Sigmoid colon (tissue), 4 donors: ENCODE results near the gene PGAP1.

Experiments used
- CTCF ChIP-seq, 4 experiments: fragments of 450-650 bp in 3 of 4; fragments of 200-600 bp in 1 of 4; IDR thresholded peaks; one replicate each; pipeline ENCODE4 v1.5.1; 2016 to 2019; ENCODE audit warnings: antibody characterized with exemption in 4 of 4, mild to moderate bottlenecking in 3 of 4, moderate library complexity in 2 of 4
- EP300 ChIP-seq, 4 donors: sonication (generic); formaldehyde crosslinking; IDR thresholded peaks; one replicate each; pipeline ENCODE4 v1.6.1; 2017; ENCODE audit warnings: antibody characterized with exemption in 4 of 4
- POLR2A ChIP-seq, 2 donors: fragments of 450-650 bp; IDR thresholded peaks; one replicate each; pipeline ENCODE4 v1.6.1; 2016; ENCODE audit warnings: antibody characterized with exemption in 2 of 2, mild to moderate bottlenecking in 2 of 2, moderate library complexity in 2 of 2
- POLR2AphosphoS5 ChIP-seq, 4 donors: sonication (generic); formaldehyde crosslinking; IDR thresholded peaks; one replicate each; pipeline ENCODE4 v1.6.1; 2017; ENCODE audit warnings: antibody characterized with exemption in 4 of 4

- TF ChIP-seq POLR2AphosphoS5 (IDR thresholded peaks at IDR 0.05): no peak
- no peak for TF ChIP-seq CTCF (IDR thresholded peaks at IDR 0.05)
- TF ChIP-seq EP300 (IDR thresholded peaks at IDR 0.05): no peak
- TF ChIP-seq POLR2A (IDR thresholded peaks at IDR 0.05): no peak
Observed at GRCh38 chr2:196851088-196851487, 75.4 kb downstream of the PGAP1 start.
